Measurements from ENCODE around the gene BAZ2A.

The BAZ2A gene

DNA sequence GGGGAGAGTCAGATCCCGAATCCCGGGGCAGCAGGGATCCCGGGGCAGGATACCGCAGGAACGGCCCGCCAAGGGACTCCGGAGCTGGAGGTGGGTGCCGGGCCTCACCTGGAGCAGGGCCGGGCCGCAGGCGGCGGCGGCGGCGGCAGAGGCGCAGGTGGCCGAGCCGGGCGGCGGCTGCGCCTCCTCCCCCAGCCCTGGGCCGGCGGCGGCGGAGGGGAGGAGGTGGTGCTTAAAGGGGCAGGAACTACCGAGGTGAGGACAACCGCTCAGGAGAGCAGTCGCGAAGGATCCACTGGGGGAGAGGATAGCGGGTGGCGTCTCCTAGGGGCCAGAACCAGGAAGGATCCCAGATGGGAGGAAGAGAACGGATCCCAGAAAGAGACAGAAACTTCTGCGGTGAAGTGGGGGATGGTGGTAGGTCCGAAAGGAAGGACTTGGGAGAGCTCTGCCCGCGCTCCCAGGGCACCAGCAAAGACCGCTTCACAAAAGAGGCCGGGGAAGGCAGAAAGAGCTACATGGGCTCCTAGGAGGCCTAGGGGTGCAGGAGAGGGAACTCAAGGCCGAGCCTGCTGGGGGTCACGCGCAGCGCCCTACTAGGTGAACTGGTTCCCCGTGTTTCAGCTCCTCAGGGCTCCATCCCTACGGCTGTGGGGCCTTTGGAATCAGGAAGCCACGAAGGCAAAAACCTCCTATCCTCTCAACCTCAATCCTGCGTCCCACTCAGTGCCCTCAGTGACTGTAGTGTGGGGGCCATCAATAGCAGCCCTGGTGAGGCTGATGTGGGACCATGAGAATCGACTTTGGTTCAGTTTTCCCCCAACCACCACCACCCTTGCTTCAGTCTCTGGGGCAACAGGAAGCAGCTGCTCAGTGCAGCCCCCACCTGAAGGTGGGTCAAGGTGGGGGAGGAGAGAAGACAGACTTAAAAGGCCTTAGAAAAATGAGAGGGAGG lies 5.0 kb upstream of the BAZ2A start:
- DNase-seq (ENCODE audit: low spot score), result peak; percentile 73

DNA sequence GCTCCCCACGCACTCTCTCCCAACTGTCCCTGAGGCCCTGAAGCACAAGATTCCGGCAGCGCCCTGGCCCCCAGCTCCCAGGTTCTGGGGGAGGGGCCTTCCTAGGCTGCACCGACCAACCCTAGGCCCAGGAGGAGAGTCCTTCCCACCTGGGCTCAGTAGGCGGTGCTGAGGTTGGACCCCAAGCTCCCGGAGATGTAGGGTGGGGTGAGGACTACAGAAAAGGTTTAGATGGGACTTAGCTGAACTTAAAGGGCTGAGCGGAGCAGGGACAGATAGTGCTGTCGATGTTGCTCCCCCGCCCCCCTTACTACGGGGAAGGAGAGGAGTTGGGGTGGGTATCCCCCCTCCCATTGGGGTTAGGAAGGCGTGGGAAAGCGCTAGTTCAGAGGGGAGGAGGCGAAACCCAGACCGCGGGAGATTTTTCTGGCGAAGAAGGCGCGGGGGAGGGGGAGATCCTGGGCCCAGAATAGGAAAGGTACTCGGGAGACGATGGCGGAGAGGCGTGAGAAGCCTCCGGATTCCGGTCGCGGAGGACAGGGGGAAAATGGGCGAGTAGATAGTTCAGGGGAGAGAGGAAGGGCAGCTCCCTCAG lies 4.2 kb upstream of the BAZ2A start:
- DNase-seq (ENCODE audit: low spot score), result peak; percentile 83

DNA sequence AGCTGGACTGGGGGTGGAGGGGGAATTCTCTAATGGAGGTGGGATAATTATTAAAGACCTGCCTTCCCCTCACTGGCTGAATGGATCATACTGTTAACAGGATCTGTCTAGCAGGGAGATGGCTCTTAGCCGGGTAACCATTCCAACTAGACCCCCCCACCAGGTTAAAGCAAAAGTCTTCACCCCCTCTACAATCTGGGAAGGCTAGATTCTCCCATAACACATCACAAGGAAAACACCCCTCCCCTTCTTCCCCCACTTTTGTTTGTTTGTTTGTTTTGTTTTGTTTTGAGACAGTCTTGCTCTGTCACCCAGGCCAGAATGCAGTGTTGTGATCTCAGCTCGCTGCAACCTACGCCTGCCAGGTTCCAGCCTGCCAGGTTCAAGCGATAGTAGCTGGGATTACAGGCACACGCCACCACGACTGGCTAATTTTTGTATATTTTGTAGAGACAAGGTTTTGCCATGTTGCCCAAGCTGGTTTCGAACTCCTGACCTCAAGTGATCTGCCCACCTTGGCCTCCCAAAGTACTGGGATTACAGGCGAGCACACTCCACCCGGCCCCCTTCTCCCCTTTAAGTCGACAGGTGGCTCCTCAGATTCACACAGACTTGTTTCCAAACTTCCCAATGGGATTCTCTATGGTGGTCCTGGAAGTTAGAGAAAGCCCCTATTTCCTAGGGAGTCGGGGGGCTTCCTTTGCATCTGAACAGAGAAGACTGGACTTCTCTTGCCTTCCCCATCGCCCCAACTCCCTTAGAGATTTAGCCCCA lies 3.5 kb upstream of the BAZ2A start:
- DNase-seq (ENCODE audit: low spot score), result no peak

DNA sequence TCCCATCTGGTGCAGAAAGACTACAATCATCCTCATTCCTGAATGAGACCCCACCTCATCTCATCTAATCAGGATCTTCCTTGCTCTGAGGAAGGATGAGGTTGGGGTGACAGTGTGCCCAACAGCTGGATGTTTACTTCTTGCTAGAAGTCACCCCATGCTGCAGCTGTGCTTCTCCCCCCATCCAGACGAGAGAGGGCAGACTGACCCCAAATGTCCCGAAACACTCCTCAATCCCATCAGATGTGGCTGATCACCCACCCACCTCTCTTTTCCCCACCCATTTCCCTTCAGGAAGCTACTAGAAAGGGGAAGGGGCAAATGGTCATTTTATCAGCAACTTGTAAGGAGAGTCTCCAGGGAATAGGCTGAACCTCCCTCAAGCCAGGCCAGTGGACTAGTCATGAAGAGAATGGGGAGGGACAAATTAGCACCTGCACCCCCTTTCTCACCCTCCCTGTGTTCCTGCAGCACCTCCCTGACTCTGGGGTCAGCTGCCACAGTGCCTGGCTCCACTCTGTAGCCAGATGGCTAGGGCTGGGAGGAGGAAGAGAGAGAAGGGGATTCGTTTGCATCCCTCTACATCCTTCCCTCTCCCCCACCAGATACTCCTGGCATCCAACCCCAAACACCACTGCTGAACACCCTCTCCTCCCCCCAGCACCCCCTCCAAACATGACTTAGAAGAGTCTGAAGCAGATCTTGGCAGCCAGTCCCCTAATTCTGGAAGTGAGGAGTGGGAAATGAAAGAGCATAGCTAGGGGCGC lies 2.8 kb upstream of the BAZ2A start:
- no peak for DNase-seq (ENCODE audit: low spot score)

DNA sequence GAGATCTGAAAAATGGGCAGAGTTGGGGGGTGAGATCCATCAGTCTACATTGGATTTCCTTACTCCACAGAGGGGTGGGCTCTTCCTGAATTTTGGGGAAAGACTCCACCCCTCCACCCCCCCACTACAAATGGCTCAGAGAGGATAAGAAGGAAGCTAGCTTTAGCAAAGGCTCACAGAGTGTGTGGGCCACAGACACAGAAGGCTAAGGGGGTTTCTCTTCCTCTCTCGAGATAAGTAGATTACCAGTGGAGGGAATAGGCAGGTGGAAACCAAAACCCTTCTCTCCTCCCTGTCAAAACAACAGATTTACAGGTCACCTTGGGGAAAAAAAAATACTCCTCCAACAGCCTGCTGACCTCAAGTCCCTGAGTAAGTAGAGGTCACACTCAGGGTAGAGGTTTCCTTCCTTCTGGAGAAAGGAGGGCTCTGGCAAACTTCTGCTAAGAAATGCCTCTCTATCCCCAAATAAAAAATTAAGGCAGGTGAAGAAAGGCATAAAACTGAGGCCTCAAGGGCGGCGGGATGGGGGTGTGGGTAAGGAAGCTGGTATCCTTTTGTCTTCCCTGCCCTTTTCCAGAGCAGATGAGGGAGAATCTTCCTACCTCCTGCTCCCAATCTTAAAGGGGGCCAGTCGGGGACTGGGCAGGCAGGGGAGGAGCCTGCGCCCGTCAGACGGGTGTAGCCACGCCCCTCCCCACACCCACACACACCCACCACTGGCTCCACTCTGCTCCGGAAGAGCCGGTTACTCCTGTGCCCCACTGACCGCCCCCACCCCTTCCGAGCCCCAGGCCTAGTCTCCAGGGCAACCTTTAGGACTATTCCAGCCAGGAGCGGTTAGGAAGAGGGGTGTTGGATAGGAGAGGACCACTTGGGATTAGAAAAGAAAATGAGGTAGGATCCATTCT lies 1.9 kb upstream of the BAZ2A start:
- peak; percentile 87 for DNase-seq (ENCODE audit: low spot score)

DNA sequence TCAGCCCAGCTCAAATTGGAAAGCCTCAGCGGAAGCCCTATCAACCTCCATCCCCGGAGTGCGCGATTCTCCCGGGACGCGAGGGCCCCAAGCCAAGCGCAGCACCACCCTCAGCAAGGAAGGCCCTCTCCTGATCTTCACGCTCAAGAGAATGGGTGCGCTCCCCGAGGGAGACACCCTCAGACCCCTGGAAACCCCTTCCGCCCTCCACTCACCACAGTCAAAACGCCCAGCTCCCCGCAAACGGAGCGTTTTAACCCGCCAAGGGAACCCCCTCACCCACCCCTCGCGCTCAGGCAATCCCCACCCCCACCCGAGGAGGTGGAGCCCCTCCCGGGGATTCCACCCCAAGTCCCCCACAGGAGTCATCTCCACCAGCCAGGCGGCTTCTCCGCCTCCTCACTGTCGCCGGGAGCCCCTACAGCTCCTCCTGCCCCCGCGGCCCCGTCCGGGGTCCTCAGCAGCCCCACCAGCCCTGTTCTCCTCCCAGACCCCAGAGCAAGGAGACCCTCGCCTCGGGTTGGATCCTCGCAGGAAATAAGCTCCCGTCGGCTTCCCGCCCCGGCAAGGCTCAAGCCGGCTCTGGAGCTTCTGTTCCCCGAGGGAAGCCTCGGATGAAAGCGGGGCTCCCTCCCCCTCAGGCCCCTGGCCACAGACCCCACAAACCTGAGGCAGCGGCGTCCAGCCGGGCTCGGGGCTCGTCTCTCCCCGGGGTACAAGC lies 507 bp downstream of the BAZ2A start:
- DNase-seq (ENCODE audit: low spot score), result peak; percentile 39

DNA sequence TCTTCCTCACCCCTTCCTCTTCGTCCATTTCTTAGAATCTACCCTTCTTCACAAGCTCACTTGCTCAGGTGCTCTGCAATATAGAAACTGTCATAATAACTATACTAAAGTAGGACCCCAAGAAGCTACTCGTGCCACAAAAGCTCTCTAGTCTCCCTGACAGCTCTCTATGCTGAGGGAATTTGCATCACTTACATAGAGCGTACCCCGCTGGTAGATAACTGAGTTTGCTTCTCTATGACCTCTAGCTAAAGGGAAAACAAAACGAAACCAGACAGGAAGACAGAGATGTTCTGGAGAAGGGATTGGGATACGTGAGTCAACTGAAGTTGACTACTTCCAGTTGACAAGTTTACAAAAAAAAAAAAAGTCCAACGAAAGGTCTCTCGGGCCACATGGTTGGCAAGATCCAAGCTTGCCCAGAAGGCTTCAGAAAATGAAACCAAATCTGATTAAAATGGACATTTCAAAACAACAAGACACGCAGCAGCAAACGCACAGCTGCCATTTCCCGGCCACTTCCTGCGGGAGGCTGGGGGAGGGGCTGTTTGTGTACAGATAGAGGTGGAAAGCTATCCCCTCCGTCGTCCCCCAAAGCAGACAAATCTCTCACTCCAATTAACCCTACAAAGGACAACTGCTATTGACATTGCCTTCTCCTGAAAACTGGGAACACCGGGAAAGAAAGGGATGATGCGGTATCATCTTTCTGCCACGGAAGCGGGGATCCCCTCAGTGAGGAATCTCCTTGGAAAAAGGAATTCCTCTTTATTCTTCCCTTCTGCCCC lies 1.3 kb downstream of the BAZ2A start:
- DNase-seq (ENCODE audit: low spot score), result peak; percentile 50

DNA sequence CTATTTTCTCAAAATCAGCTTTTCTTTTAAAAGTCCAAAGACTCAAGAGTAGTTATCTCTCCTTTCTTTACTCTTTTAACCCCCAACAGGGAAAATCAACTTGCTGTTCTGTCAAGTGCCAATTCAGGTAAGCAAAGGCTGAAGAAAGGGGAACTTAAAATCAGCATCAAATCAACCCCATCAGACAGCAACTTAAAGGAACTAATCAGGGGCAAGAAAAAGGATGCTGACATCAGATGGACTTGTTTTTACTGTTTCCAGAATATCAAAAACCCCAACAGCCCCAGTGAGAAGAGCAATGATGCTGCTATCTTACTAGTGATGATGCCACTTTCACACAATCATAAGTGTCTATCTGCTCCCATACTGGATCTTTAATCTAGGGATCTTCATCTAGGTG lies 3.4 kb downstream of the BAZ2A start:
- DNase-seq (ENCODE audit: low spot score), result no peak

DNA sequence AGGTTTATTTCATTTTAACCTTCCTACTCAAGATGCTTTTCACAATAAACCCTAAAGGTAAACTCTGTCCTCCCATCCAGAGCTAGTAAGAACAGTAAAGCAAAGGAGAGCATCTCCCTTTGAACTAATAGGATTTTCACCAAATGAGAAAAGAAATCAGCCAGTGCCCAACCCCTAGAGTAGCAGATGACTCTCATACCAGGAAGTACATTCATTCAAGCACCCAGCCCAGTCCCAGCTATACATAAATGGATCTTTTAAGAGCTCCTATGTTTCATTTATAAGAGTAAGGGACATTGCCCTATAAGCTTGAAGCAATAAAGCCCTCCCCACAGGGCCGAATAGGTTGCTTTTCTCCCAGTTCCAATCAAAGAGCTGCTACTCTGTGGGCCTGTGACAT lies 7.6 kb downstream of the BAZ2A start:
- DNase-seq (ENCODE audit: low spot score), result no peak

DNA sequence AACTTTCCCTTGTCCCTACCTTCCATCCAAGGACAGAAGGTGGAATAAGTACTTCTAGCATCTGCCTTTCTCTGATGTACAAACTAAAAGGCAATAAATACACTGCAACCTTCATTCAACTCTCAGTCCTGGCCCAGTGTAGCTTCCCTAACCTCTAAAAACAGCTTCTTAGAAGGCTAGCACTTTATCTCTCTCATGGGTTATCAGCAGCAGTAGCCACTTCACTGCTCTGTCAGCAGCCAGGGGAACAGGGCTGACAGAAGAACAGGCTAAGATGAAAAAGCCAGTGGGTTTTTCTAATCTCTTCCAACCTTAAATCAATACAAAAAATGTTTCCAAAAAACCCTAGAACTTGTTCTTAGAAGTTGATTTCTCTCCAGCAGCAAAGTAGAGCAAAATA lies 13.2 kb downstream of the BAZ2A start:
- no peak for DNase-seq (ENCODE audit: low spot score)

DNA sequence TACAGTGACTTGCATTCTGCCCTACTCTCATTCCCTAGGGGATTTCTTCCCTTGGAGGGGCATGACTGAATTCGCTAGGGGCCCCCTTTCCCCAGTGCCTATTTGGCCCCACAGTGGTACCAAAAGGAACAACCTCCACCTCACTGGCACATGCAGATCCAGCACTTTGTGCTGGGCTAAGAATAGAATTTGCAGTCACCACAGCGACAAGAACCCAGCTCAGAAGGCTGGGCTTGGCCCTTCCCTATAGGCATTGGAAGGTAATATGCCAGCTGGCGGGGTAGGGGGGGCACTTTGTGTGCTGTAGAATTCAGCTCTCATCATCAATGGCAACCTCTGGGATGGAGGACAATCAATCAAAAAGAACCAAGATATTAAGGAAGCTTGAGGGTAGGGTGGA lies 13.9 kb downstream of the BAZ2A start:
- DNase-seq (ENCODE audit: low spot score), result no peak

DNA sequence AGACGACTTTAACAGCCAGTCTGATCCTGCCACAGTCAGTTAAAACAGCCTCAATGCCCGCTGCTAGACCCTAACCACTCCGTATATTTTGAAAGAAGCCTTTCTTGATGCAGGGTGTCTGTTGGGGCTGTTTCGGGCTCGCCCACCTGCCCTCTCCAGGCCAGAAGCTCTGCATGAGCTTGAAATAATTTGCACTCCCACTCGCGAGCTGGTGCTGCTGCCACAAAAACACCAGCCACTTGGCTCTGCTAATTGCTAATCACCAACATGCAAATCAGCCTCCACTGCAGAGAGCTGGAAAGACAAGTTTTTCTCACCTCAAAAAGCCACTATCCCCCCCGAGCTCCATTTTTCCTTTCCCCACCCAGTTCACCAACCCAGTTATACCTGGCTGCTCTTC lies 15.5 kb downstream of the BAZ2A start:
- DNase-seq (ENCODE audit: low spot score), result no peak

DNA sequence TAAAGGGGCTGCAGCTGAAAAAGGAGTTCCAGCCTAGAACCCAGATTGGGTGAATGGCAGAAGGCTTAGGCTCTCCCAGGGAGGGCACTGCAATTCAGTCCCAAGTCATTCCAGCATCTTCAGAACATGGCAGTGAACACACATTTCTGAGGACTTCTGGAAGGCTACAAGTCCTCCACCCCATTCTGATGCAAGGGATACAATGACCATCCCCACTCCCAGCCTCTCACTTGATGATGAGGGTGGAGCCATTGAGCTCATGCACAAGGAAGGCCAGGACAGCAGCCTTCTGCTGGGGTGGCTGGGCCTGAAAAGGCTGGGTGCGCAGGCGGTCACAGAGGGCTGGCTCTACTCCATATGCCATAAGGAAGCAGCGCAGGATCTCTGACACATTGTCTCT lies 25.8 kb downstream of the BAZ2A start:
- DNase-seq (ENCODE audit: low spot score), result no peak

DNA sequence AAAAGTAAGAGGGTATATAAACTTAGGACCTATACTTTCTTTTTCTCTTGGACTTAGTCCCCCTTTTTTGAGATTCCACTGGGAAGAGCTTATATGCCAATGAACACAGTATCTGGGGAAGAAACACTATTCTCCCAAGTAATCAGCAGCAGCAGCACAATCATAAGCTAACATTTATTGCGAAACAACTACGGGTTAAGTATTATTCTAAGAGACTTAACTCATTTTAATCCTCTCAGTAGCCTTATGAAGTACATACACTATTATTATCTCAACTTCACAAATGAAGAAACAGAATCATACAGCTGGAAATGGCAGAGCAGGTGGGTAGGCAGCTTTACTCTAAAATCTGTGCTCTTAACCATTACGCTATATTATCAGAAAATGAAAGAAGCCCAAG lies 27.9 kb downstream of the BAZ2A start:
- DNase-seq (ENCODE audit: low spot score), result no peak

DNA sequence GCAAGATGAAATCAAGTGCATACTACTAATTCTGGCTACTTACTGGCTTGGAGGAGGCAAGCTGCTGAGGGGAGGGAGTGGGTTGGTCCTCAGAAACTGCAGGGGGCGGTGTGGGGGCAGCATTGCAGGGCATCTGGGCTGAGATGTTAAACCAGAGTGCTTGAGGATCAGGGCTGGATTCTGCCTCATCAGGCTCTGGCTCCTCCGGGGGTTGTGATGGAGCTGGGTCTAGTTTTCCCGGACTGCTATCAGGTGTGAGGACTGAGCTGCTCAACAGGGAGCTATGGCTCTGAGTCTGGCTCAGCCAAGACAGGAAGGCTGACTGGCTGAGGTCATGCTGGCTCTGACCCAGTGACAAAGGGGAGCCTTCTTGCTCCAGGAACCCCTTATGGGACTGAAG lies 28.6 kb downstream of the BAZ2A start:
- DNase-seq (ENCODE audit: low spot score), result peak; percentile 59

DNA sequence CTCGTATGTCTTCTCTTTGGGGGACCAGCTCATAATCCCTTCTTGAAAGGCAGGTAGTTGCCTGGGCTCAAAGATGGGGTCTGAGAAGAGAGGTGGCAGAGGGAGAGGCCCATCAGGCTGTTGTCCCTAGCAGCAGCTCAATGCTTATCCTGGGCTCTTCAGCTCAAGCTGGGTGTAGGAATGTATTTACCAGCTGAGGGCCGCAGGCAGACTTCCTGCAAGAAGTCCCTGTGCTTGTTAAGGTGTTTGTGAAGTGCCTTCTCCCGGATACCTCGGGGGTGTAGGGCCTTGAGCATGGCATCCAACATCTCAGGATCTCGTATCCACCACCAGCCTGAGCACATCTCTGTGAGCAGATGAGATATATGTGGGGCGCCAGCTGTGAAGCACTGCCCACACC lies 29.4 kb downstream of the BAZ2A start:
- no peak for DNase-seq (ENCODE audit: low spot score)

DNA sequence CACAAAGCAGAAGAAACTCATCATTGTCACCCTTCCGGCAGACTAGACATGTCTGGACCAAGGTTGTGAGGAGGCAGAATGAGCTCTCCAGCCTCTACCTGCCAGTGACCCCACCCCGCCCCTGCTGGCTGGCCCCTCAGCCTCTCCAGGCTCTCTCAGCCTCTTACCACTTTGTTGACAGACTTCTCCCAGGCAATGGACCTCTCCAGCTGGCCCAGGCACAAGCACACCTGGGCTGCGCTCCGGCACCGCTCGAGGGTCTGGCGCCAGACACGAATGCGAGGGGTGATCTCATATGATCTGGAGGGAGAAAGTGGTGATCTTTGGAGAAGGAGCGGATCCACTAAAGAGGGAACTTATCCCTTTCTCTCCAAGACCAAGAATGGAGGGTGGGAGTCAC lies 30.3 kb downstream of the BAZ2A start:
- DNase-seq (ENCODE audit: low spot score), result no peak

DNA sequence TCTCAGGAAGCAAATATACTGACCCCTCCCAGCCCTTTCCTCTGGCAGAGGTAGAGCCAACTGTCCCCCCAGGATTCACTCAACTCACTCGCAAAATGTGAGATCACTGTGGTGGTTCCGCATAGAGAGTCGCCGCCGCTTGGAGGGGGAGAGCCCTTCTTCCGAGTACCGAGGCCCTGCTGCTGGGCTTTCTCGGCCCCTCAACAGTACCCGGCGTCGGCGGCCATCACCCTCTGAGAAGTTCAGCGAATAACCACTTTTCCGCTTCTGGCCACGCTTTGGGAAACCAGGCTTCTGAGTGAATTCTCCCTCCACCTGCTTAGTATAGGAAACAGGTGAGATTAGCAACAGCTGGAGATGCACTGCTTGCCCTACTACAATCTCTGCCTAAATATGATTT lies 31.1 kb downstream of the BAZ2A start:
- DNase-seq (ENCODE audit: low spot score), result no peak

DNA sequence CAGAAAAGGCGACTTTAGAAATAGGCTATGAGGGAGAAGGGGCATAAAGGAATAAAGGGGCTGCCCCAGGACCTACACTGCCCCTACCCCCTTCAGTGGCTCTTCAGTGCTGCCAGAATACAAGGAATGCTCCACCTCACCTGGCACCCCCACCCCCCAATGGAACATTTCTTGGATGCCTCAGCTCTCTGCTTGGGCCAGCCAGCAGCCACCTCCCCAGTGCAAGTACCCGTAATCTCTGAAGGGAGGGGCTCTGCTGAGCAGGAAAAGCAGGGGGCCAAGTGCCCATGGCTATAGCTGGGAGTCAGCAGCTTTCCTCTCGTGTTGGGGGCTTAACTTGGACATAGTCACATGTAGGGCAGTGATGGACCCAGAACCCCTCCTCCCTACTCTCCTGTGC lies 33.3 kb downstream of the BAZ2A start:
- DNase-seq (ENCODE audit: low spot score), result no peak
